Sigmoid colon (tissue), 7 donors: ENCODE results near the gene FBXO10. TPM values are rescaled to one million over a fixed set of nuclear protein-coding genes. Genes with fewer than 3 reads are reported as not detected.
A peak's percentile ranks its signal among the peaks of the same experiment; 100 is the strongest.
"Not testable (repeated sequence)": the region's sequence is repeated elsewhere in the genome, so short reads cannot be mapped to it uniquely, and the experiment has no call there.

Experiments used
- DNase-seq: peaks from one replicate; pipeline ENCODE4 v3.0.0-alpha.2; 2019
- H3K27ac ChIP-seq, 4 donors: fragments of 200-600 bp; sonication (generic); one replicate each; pipeline ENCODE4 v1.5.1; 2016 to 2019; ENCODE audit warnings: mild to moderate bottlenecking in 1 of 4
- H3K27me3 ChIP-seq, 3 donors: fragments of 200-600 bp; sonication (generic); one replicate each; pipeline ENCODE4 v1.5.1; 2019; ENCODE audit warnings: mild to moderate bottlenecking in 1 of 3
- H3K36me3 ChIP-seq, 4 donors: fragments of 200-600 bp; sonication (generic); one replicate each; pipeline ENCODE4 v1.5.1; 2016 to 2019
- H3K4me1 ChIP-seq, 4 donors: fragments of 200-600 bp; sonication (generic); one replicate each; pipeline ENCODE4 v1.5.1; 2017 to 2019
- H3K4me3 ChIP-seq, 4 donors: fragments of 200-600 bp; sonication (generic); one replicate each; pipeline ENCODE4 v1.5.1; 2017 to 2019; ENCODE audit warnings: mild to moderate bottlenecking in 2 of 4, moderate library complexity in 1 of 4
- H3K9me3 ChIP-seq, 4 donors: fragments of 200-600 bp in 3 of 4; sonication (generic) in 3 of 4; one replicate each; pipeline versions ENCODE4 v1.5.1 to v1.6.1; 2013 to 2019
- CTCF ChIP-seq, 4 experiments: fragments of 450-650 bp in 3 of 4; fragments of 200-600 bp in 1 of 4; IDR thresholded peaks; one replicate each; pipeline ENCODE4 v1.5.1; 2016 to 2019; ENCODE audit warnings: antibody characterized with exemption in 4 of 4, mild to moderate bottlenecking in 3 of 4, moderate library complexity in 2 of 4
- EP300 ChIP-seq, 4 donors: sonication (generic); formaldehyde crosslinking; IDR thresholded peaks; one replicate each; pipeline ENCODE4 v1.6.1; 2017; ENCODE audit warnings: antibody characterized with exemption in 4 of 4
- POLR2A ChIP-seq, 2 donors: fragments of 450-650 bp; IDR thresholded peaks; one replicate each; pipeline ENCODE4 v1.6.1; 2016; ENCODE audit warnings: antibody characterized with exemption in 2 of 2, mild to moderate bottlenecking in 2 of 2, moderate library complexity in 2 of 2
- POLR2AphosphoS5 ChIP-seq, 4 donors: sonication (generic); formaldehyde crosslinking; IDR thresholded peaks; one replicate each; pipeline ENCODE4 v1.6.1; 2017; ENCODE audit warnings: antibody characterized with exemption in 4 of 4
- WGBS, 2 donors: extraction: QIAGEN DNeasy Blood & Tissue Kit; methylation state at CpG; one replicate each; pipeline ENCODE4 v1.1.7; 2013; 5-methylcytosine and 5-hydroxymethylcytosine counted together
- intact Hi-C: fragments of 100-400 bp; cut with DNase I; formaldehyde crosslinking; loops from one replicate; pipeline ENCODE4 v1.15.1; 2023
- polyA plus RNA-seq, 3 donors: library from polyadenylated mRNA; stranded (reverse); fragments of 200-250 nt; gene quantifications; one replicate each; pipeline ENCODE4 v1.2.3, GENCODE V29; 2013
- total RNA-seq, 4 donors: library from RNA; depleted of rRNA; stranded (reverse); fragments of >200 nt; gene quantifications; one replicate each; pipeline ENCODE4 v1.1.0, GENCODE V29; 2016
- donor health status: healthy with polysubstance abuse.
- donor health status: Bipolar disorder and iron deficiency.
- donor health status: healthy.

The FBXO10 gene
- total and polyA plus RNA-seq, 7 donors: 0.60 to 19.4 (median 14.8) TPM

GRCh38 chr9:37608250-37608649 lies 32.1 kb upstream of the FBXO10 start:
- TF ChIP-seq EP300 (IDR thresholded peaks at IDR 0.05) (no peak), CTCF (IDR thresholded peaks at IDR 0.05) (no peak), POLR2A (IDR thresholded peaks at IDR 0.05) (no peak), POLR2AphosphoS5 (IDR thresholded peaks at IDR 0.05) (no peak)
- intact Hi-C loops: no loop called here
- no peaks in the 10 kb centered on the region for H3K36me3 ChIP-seq
- H3K9me3 ChIP-seq: no peaks in the 10 kb centered on the region
- H3K4me3 ChIP-seq: no peak overlapping the region
- H3K4me1 ChIP-seq: no peaks in the 10 kb centered on the region
- no peak for DNase-seq
- H3K27ac ChIP-seq: no peak overlapping the region
- no peaks in the 10 kb centered on the region for H3K27me3 ChIP-seq

- intact Hi-C loops: no loop called here
Measured at GRCh38 chr9:37604296-37604695, 28.1 kb upstream of the FBXO10 start.

DNA sequence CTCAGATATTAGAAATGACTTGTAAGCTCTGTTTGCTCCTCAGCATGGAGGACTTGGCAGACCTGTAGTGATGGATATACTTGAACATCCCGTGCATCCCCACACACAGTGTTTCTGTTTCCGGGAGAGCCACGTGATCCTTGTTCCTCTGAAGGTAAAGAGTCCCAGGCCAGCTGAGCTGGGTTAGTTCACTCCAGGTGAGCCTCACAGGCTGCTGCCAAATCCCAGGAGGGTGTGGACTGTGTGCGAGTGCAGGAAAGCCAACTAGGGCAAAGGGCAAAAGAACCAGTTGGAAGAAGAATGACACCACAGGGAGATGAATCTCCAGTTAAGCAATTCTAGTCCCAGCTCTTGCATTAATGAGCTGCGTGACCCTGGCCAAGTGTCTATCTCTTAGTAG lies 26.6 kb upstream of the FBXO10 start:
- intact Hi-C loops: no loop called here
- Histone ChIP-seq H3K4me3 (no peak overlapping the region), H3K27ac (no peak overlapping the region), H3K27me3 (no peaks in the 10 kb centered on the region), H3K36me3 (no peaks in the 10 kb centered on the region), H3K4me1 (no peaks in the 10 kb centered on the region), H3K9me3 (no peaks in the 10 kb centered on the region)
- 24 to 61% methylated on average over 5 of the region's 5 CpGs for WGBS, 2 donors
- DNase-seq: no peak
- no peak for TF ChIP-seq EP300 (IDR thresholded peaks at IDR 0.05)

More at GRCh38 chr9:37604296-37604695, 28.1 kb upstream of the FBXO10 start:
- Histone ChIP-seq H3K9me3 (no peaks in the 10 kb centered on the region), H3K4me1 (no peaks in the 10 kb centered on the region), H3K27me3 (no peaks in the 10 kb centered on the region), H3K36me3 (no peaks in the 10 kb centered on the region), H3K4me3 (no peak overlapping the region), H3K27ac (no peak overlapping the region)
- no peak for DNase-seq
- 85 to 91% methylated on average over 1 of the region's 1 CpG for WGBS, 2 donors
- TF ChIP-seq CTCF (IDR thresholded peaks at IDR 0.05) (no peak), EP300 (IDR thresholded peaks at IDR 0.05) (no peak), POLR2AphosphoS5 (IDR thresholded peaks at IDR 0.05) (no peak), POLR2A (IDR thresholded peaks at IDR 0.05) (no peak)

DNA sequence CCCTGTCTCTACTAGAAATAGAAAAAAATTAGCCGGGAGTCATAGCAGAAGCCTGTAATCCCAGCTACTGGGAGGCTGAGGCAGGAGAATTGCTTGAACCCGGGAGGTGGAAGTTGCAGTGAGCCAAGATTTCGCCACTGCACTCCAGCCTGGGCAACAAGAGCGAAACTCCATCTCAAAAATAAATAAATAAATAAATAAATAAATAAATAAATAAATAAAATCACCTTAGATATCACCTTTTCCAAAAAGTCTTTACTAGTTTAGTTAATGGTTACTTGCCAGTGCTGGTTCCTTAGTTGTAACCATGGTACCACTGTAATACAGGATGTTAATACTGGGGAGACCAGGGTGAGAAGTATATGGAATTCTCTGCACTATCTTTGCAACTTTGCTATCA lies 25.9 kb upstream of the FBXO10 start:
- H3K4me3 ChIP-seq, DNase-seq, H3K27me3 ChIP-seq, H3K27ac ChIP-seq, H3K9me3 ChIP-seq, H3K36me3 ChIP-seq, intact Hi-C loops, H3K4me1 ChIP-seq: not testable (repeated sequence)
- 94% methylated on average over 4 of the region's 4 CpGs for WGBS, 2 donors

GRCh38 chr9:37596504-37596903 lies 20.3 kb upstream of the FBXO10 start:
- TF ChIP-seq POLR2A (IDR thresholded peaks at IDR 0.05) (no peak), POLR2AphosphoS5 (IDR thresholded peaks at IDR 0.05) (no peak), CTCF (IDR thresholded peaks at IDR 0.05) (no peak), EP300 (IDR thresholded peaks at IDR 0.05) (no peak)
- Histone ChIP-seq H3K36me3 (no peaks in the 10 kb centered on the region), H3K27me3 (no peaks in the 10 kb centered on the region), H3K9me3 (no peaks in the 10 kb centered on the region), H3K27ac (no peak overlapping the region), H3K4me1 (peaks cover 0 to 27% (median 13%) of the 10 kb centered on the region in 4 donors), H3K4me3 (no peak overlapping the region)
- 61 to 64% methylated on average over 2 of the region's 2 CpGs for WGBS, 2 donors
- no peak for DNase-seq
- intact Hi-C loops: loop anchor here (5.0 to 10.0 kb wide), 2 partner anchors 56 to 798 kb away; partner anchors contain the start of genes ALDH1B1 and FRMPD1

DNA sequence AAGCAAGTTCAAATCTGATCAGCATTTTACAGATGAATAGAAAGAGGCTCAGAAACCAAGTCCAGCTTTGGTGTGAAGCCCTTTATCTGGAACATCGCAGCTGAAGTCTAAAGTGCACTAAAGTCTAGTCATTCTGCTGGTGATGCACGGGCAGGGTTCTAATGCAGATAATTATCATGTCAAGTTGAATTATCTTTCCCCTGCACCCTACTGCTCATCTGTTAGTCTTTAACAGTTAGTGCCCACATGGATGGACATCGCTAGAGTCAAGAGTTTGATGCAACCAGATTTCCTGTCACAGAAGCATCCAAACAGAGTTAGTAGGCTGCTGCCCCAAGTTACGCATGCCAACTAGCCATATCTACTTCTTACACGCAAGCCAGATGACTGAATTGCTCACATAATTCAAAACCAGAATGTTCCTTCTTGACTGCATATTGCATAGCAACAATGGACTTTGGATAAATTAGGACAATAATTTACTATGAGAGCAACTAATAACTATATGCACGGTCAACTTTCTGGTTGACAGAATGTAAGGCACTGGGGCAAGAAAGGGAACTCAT lies 17.8 kb upstream of the FBXO10 start:
- intact Hi-C loops: loop anchor here (2.0 to 10.0 kb wide), 6 partner anchors 17 to 801 kb away; partner anchors contain the start of genes ALDH1B1, DCAF10, FBXO10 and GRHPR
- DNase-seq: no peak
- Histone ChIP-seq H3K9me3 (no peaks in the 10 kb centered on the region), H3K4me3 (no peak overlapping the region), H3K27ac (peak overlapping the region in 3 of 4 donors; percentile 38 to 60 (median 49)), H3K27me3 (no peaks in the 10 kb centered on the region), H3K4me1 (peaks cover 0 to 48% (median 28%) of the 10 kb centered on the region in 4 donors), H3K36me3 (peaks cover 0 to 3% (median 0%) of the 10 kb centered on the region in 4 donors)
- 69 to 86% methylated on average over 6 of the region's 6 CpGs for WGBS, 2 donors
- TF ChIP-seq POLR2A (IDR thresholded peaks at IDR 0.05): no peak
- no peak for TF ChIP-seq EP300 (IDR thresholded peaks at IDR 0.05)
- no peak for TF ChIP-seq CTCF (IDR thresholded peaks at IDR 0.05)
- TF ChIP-seq POLR2AphosphoS5 (IDR thresholded peaks at IDR 0.05): no peak
